Stimulated activated memory B cell treated with anti-CD40 and anti-IgM and Interleukin-4, amounts not matched to agents 10 μg/mL and 1 μg/mL and 100 μg/mL, for 72 hours (primary cell): Measurements from ENCODE around the gene ERC2.

Experiments
- ATAC-seq: fragments of 150-1000 bp; cut with Tn5 transposase; 2 replicates; pipeline ENCODE4 v1.10.0; 2021
- H3K27ac Mint-ChIP-seq: one replicate; pipeline ENCODE4 v1.8.0; 2022; ENCODE audit warnings: mild to moderate bottlenecking, mixed read lengths
- H3K27me3 Mint-ChIP-seq: one replicate; pipeline ENCODE4 v1.8.0; 2022; ENCODE audit warnings: mixed read lengths
- H3K36me3 Mint-ChIP-seq: one replicate; pipeline ENCODE4 v1.8.0; 2022; ENCODE audit warnings: mixed read lengths
- H3K4me1 Mint-ChIP-seq: one replicate; pipeline ENCODE4 v1.8.0; 2022; ENCODE audit warnings: mixed read lengths
- H3K4me3 Mint-ChIP-seq: one replicate; pipeline ENCODE4 v1.8.0; 2022; ENCODE audit warnings: mild to moderate bottlenecking, moderate library complexity, mixed read lengths
- H3K9me3 Mint-ChIP-seq: one replicate; pipeline ENCODE4 v1.8.0; 2022; ENCODE audit warnings: mixed read lengths

The ERC2 gene

DNA sequence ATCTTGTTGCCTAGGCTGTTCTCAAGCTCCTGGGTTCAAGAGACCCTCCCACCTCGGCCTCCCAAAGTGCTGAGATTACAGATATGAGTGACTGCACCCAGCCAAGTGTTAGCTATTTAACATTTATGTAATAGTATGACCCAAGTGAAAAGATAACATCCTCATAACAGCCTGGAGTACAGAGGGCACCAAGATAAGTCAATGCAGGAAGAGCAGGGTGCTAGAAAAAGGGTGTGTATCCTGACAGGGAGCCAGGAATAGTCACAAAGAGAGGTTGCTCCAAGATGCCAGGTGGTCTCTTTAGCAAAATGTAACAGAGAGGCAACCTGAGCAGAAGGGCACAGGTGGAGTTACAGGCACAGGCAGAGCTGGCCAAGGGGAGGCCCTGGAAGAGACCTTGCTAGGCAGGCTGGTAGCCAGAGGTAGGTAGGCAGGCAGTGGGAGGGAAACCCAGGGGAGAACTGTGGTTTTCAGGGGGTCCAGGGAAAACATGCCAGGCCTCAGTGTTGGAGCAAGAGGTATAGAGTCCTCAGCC is 277.4 kb downstream of the ERC2 start:
- Mint-ChIP-seq H3K27me3 (no peaks in the 10 kb centered on the region), H3K27ac (no peak overlapping the region), H3K36me3 (no peaks in the 10 kb centered on the region), H3K4me3 (no peak overlapping the region), H3K9me3 (no peaks in the 10 kb centered on the region), H3K4me1 (no peaks in the 10 kb centered on the region)
- ATAC-seq = no peak

DNA sequence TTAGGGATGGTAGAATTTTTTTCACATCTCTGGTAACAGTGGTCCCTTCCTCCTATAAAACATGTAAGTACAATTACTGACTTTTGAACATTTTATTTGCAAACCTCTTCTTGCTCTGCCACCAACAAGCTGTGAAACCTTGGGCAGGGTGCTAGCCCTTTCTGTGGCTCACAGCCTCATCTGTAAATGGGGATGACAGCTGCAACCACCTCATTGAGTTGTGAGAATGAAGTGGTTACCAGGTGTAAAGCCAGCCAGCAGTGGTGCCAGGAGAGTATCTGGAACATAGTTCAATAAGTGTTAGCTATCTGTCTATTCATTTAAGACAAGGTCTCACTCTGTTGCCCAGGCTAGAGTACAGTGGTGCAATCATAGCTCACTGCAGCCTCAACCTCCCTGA is 278.1 kb downstream of the ERC2 start:
- H3K27ac Mint-ChIP-seq = no peak overlapping the region
- no peaks in the 10 kb centered on the region for H3K36me3 Mint-ChIP-seq
- H3K9me3 Mint-ChIP-seq = no peaks in the 10 kb centered on the region
- H3K27me3 Mint-ChIP-seq = no peaks in the 10 kb centered on the region
- no peaks in the 10 kb centered on the region for H3K4me1 Mint-ChIP-seq
- H3K4me3 Mint-ChIP-seq = no peak overlapping the region
- ATAC-seq = no peak

DNA sequence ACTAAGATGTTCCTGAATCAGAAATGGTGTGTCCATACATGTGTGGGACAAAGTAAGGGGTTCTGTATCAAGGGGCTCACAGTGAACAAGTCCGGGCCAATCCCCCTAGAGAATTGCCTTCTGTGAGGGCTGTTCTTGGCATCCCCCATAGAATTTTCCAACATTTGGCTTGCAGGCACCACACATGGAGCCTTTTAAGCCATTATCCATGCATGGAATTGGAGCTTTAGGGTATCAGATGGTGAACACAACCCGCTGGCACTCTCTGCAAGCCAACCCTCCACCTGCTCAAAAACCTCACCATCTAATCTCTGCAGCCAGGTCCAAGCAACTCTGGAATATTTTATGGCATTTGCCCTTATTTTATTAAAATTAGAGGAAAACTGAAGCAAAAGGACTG is 278.7 kb downstream of the ERC2 start:
- no peaks in the 10 kb centered on the region for H3K9me3 Mint-ChIP-seq
- no peak for ATAC-seq
- no peak overlapping the region for H3K27ac Mint-ChIP-seq
- no peaks in the 10 kb centered on the region for H3K27me3 Mint-ChIP-seq
- H3K4me1 Mint-ChIP-seq = no peaks in the 10 kb centered on the region
- no peak overlapping the region for H3K4me3 Mint-ChIP-seq
- H3K36me3 Mint-ChIP-seq = no peaks in the 10 kb centered on the region

DNA sequence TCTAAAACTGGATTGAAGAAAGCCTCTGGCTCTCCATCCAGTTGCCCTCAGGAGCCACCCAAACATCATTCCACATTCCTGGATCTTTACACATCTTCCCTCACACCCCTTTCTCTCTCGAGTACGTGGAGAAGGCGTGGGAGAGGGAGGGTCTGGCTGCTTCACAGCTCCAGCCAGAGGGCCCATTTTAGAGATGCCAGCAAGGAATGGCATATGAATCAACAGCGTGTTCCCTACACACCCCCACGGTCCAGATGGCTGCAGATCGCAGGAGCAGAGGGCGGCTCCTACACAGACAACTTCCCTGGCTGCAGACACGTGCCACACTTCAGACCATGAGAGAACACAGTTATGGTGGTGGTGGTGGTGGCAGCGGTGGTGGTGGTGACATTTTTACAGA is 280.1 kb downstream of the ERC2 start:
- H3K4me3 Mint-ChIP-seq = no peak overlapping the region
- ATAC-seq = no peak
- H3K27ac Mint-ChIP-seq = no peak overlapping the region
- no peaks in the 10 kb centered on the region for H3K36me3 Mint-ChIP-seq
- H3K4me1 Mint-ChIP-seq = no peaks in the 10 kb centered on the region
- no peaks in the 10 kb centered on the region for H3K27me3 Mint-ChIP-seq
- no peaks in the 10 kb centered on the region for H3K9me3 Mint-ChIP-seq

DNA sequence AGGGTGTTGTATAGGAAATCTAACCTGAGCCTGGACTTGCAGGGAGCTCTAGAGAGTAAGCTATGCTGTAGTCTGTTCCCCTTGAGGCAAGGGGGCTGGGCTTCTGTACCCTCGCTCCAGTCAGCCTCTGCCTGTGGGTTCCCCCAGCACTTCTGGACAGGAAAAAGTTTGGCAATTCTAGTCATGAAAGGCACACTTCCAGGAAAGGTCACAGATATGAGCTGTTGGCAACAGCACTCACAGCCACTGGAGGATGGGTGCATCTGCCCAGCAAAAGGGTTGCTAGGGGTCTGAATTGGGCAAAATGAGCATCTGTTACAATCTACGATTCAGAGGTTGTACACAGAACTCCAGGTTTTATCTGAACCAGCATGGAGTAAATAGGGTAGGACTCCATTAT is 281.2 kb downstream of the ERC2 start:
- Mint-ChIP-seq H3K27me3 (no peaks in the 10 kb centered on the region), H3K4me3 (no peak overlapping the region), H3K9me3 (no peaks in the 10 kb centered on the region), H3K4me1 (no peaks in the 10 kb centered on the region), H3K36me3 (no peaks in the 10 kb centered on the region), H3K27ac (no peak overlapping the region)
- no peak for ATAC-seq

DNA sequence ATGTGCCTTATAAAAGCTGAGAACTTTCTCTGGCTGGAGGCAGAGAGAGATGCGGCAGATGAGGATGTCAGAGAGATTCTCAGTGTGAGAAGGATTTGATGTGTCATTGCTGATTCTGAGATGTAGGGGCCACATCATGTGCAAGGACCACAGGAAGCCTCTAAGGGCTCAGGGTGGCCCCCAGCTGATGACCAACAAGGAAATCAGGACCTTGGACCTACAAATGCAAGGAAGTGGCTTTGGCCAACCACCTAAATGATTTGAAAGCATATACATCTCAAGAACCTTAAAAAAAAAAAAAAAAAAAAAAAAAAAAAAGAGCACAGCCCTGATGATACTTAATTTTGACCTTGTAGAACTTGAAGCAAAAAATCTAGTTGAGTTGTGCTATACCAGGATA is 282.4 kb downstream of the ERC2 start:
- no peaks in the 10 kb centered on the region for H3K9me3 Mint-ChIP-seq
- no peak overlapping the region for H3K4me3 Mint-ChIP-seq
- H3K36me3 Mint-ChIP-seq = no peaks in the 10 kb centered on the region
- no peaks in the 10 kb centered on the region for H3K27me3 Mint-ChIP-seq
- no peak overlapping the region for H3K27ac Mint-ChIP-seq
- H3K4me1 Mint-ChIP-seq = no peaks in the 10 kb centered on the region
- ATAC-seq = no peak

DNA sequence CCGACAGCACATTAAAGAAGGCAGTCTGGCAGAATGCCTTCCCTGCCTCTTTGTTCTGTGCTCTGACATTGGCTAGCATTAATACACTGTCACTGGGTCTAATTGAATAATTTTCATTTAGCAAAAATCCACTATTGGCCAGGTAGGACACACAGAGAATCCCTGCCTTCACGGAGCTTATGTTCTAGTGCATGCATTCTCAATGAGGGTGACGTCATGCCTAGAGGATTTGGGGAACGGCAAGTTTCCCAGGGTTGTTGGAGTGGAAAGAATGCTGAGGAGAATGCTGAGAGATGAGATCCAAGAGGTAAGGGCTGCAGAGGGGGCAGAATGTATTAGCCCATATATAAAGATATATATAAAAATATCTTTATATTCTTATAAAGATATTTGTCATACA is 284.7 kb downstream of the ERC2 start:
- H3K27ac Mint-ChIP-seq = no peak overlapping the region
- no peak overlapping the region for H3K4me3 Mint-ChIP-seq
- no peaks in the 10 kb centered on the region for H3K4me1 Mint-ChIP-seq
- H3K9me3 Mint-ChIP-seq = no peaks in the 10 kb centered on the region
- H3K27me3 Mint-ChIP-seq = no peaks in the 10 kb centered on the region
- ATAC-seq = no peak
- H3K36me3 Mint-ChIP-seq = no peaks in the 10 kb centered on the region

DNA sequence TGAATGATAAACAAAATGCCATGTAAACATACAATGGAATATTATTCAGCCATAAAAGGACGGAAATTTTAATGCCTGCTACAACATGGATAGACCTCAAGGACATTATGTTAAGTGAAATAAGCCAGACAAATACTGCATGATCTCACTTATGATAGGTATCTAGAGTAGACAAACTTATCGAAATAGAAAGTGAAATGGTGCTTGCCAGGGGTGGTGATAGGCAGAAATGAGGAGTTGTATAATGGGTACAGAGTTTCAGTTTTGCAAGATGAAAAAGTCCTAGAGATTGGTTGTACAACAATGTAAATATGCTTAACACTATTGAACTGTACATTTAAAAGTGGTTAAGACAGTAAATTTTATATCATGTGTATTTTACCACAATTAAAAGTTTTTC is 287.8 kb downstream of the ERC2 start:
- no peak overlapping the region for H3K4me3 Mint-ChIP-seq
- no peaks in the 10 kb centered on the region for H3K9me3 Mint-ChIP-seq
- ATAC-seq = no peak
- no peak overlapping the region for H3K27ac Mint-ChIP-seq
- H3K4me1 Mint-ChIP-seq = no peaks in the 10 kb centered on the region
- H3K27me3 Mint-ChIP-seq = no peaks in the 10 kb centered on the region
- H3K36me3 Mint-ChIP-seq = no peaks in the 10 kb centered on the region

DNA sequence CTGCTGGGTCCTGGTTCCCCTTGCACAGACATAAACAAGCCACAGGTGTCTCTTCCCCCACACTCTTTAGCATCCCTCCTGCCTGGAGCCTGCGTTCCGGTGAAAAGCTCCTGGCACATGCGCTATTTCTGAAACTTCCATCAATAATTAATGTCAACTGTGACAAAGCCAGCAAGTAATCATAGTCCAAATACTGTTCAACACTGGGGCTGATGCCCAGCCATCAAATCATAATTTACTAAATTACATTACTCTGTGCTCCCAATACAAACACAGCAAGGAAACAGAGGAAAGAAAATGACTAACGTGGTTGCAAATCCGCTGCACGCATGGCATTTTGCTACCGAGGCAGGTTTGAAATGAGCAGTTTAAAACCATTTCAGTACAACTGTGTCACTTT is 294.7 kb downstream of the ERC2 start:
- no peak for ATAC-seq
- Mint-ChIP-seq H3K36me3 (no peaks in the 10 kb centered on the region), H3K27ac (no peak overlapping the region), H3K4me3 (no peak overlapping the region), H3K4me1 (no peaks in the 10 kb centered on the region), H3K27me3 (no peaks in the 10 kb centered on the region), H3K9me3 (no peaks in the 10 kb centered on the region)

DNA sequence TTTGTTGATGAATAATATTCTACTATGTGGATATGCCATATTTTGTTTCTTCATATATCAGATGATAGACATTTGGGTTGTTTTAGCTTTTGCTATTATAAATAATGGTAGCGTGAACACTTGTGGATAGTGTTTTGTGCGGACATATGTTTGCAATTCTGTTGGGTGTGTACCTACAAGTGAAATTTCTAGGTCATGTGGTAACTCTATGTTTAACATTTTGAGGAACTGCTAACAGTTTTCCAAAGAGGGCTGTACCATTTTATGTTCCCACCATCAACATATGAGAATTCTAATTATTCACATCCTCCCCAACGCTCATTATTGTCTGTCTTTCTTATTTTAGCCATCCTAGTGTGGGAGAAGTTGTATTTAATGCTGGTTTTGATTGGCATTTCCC is 303.8 kb downstream of the ERC2 start:
- Mint-ChIP-seq H3K9me3 (peaks cover 13% of the 10 kb centered on the region), H3K4me1 (no peaks in the 10 kb centered on the region), H3K27ac (no peak overlapping the region), H3K36me3 (no peaks in the 10 kb centered on the region), H3K4me3 (no peak overlapping the region), H3K27me3 (no peaks in the 10 kb centered on the region)
- ATAC-seq = no peak

DNA sequence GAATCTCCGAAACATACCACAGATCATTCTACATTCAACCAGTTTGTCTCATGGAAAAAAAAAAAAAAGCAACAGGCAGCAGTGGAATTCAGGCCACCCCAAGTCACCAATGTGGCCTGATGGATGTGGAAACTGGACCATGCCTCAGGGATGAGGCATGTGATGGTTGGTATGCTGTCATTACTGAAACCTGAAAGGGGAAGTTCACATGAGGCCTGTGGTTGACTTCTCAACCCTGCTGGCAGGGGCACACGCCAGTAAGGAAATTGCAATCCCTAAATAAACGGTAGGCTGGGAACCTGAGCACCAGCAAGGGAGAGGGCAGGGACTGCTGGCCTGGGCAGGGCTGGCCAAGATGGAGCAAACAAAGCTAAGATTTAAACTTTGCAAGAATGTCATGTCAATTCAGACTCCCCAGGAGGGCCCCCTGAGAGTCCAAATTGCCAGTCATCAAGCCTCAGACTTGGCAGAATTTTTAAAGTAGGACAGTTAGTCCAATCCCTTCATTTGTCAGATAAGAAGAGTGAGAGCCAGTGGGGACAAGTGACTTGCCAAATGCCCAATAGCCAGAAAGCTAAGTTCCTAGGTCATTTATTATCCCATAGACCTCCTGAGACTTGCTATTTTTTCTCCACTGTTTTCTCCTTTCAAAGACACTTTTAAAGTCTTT is 310.4 kb downstream of the ERC2 start:
- Mint-ChIP-seq H3K4me1 (peaks cover 11% of the 10 kb centered on the region), H3K27ac (no peak overlapping the region), H3K4me3 (no peak overlapping the region), H3K27me3 (no peaks in the 10 kb centered on the region), H3K36me3 (no peaks in the 10 kb centered on the region), H3K9me3 (peaks cover 13% of the 10 kb centered on the region)
- ATAC-seq = peak; percentile 78

DNA sequence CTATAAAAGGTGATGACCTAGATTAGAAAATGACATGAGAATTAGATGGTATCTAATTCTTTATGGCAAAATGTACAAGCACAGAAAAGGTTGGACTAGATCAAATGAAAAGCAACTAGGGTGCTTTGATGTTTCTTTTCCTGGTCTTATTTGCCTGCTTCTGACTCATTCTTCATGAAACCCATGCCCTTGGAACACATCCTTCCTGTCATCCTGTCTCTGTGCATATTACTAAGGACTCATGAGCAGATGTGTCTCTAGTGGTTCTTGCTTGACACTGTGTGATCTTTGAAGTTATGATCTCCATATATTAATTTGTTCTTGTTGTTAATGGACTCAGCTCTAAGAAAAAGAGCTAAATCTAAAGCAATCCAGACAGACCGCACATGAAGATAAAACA is 314.0 kb downstream of the ERC2 start:
- Mint-ChIP-seq H3K27me3 (no peaks in the 10 kb centered on the region), H3K4me3 (no peak overlapping the region), H3K4me1 (peaks cover 11% of the 10 kb centered on the region), H3K36me3 (no peaks in the 10 kb centered on the region), H3K27ac (no peak overlapping the region), H3K9me3 (no peaks in the 10 kb centered on the region)
- no peak for ATAC-seq

DNA sequence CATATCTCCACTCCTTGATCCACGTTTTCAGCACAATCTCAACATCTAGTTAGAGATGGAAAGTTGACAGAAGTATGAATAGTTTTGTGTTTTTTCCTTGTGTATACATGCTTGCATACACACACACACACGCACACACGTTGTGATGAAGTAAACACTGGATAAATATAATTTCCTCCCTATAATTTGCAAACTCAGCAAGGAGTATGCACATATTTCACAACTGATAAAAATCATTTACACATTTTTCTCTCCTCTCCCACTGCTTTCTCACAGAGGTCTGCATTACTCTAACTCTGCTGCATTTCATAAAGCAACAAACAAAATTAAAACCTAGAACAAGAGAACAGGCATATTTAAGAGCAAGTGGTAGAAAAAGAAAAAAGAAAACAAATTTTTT is 320.9 kb downstream of the ERC2 start:
- no peak for ATAC-seq
- no peak overlapping the region for H3K27ac Mint-ChIP-seq
- no peaks in the 10 kb centered on the region for H3K36me3 Mint-ChIP-seq
- no peaks in the 10 kb centered on the region for H3K9me3 Mint-ChIP-seq
- H3K27me3 Mint-ChIP-seq = peaks cover 13% of the 10 kb centered on the region
- H3K4me1 Mint-ChIP-seq = no peaks in the 10 kb centered on the region
- no peak overlapping the region for H3K4me3 Mint-ChIP-seq

DNA sequence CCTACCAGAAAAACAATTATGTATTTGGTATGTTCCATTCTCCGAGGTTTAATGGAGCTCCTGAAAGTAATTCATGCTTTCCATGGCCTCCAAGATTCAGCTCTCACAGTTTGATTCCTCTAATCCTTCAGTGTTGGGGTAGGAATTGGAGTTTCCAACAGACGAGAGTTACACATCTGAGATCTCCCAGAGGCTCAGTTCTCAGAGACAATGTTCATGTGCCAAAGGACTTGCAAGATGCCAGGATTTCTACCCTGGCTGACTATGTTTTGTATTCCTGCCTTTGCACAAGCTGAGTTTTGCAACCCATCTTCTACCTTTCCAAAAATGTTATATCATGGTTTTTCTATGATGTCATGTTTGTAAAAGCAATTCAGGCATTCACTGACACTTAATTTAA is 322.9 kb downstream of the ERC2 start:
- H3K4me3 Mint-ChIP-seq = no peak overlapping the region
- H3K9me3 Mint-ChIP-seq = peaks cover 3% of the 10 kb centered on the region
- no peak for ATAC-seq
- peaks cover 20% of the 10 kb centered on the region for H3K27me3 Mint-ChIP-seq
- no peaks in the 10 kb centered on the region for H3K36me3 Mint-ChIP-seq
- no peaks in the 10 kb centered on the region for H3K4me1 Mint-ChIP-seq
- no peak overlapping the region for H3K27ac Mint-ChIP-seq

DNA sequence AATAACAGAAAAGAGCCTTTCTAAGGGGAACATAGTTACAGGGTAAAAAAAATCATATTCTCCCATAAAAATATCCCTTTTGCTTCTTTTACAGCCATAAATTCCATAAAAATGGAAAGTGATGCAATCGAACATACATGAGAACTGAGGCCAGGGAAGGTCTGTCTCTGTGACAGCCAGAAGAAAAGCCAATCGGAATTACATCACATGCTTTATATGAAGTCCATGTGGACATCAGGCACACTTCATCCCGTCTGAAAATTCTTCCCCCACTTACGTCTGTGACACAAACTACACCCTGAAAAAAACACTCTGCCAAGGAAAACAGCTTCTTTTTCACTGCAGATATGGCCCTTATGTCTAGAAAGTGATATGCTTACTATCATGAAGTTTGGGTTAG is 323.5 kb downstream of the ERC2 start:
- H3K4me1 Mint-ChIP-seq = no peaks in the 10 kb centered on the region
- no peak for ATAC-seq
- peaks cover 3% of the 10 kb centered on the region for H3K9me3 Mint-ChIP-seq
- peaks cover 20% of the 10 kb centered on the region for H3K27me3 Mint-ChIP-seq
- H3K27ac Mint-ChIP-seq = no peak overlapping the region
- no peak overlapping the region for H3K4me3 Mint-ChIP-seq
- H3K36me3 Mint-ChIP-seq = no peaks in the 10 kb centered on the region

DNA sequence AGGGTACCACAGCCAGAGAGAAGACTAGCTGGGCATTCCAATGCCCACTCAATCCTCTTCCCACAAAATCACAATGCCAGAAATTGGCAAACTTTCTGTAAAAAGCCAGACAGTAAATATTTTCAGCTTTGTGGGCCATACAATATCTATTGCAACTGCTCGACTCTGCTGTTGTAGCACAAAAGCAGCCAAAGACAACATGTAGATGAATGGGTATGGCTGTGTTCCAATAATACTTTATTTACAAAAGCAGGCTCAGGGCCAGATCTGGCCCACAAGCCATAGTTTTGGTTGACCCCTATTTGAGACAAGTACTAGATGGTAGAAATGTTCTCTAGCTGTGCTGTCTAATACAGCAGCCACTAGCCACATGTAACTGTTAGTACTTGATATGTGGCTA is 330.9 kb downstream of the ERC2 start:
- Mint-ChIP-seq H3K4me3 (no peak overlapping the region), H3K4me1 (no peaks in the 10 kb centered on the region), H3K27ac (no peak overlapping the region), H3K9me3 (peaks cover 3% of the 10 kb centered on the region), H3K36me3 (no peaks in the 10 kb centered on the region), H3K27me3 (peaks cover 8% of the 10 kb centered on the region)
- ATAC-seq = no peak

DNA sequence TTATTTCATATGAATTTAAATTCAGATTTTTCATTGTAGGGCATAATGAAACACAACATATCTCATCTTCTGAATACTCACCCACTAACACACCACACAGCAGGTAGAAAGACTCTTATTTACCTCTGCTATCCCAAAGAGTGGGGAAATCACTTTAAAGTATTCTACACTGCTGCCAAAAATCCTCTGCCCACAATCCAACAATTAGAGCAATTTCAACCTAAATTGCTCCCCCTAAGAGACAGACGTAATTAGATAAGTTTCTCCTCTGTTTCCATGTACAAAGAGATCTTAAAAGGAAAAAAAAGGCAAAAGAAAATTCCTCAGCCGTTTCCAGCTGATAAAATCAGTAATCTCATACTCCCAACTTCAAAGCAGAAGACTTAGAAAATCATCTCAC is 331.8 kb downstream of the ERC2 start:
- no peak for ATAC-seq

More for the DNA sequence above, 331.8 kb downstream of the ERC2 start:
- no peaks in the 10 kb centered on the region for H3K4me1 Mint-ChIP-seq
- no peak overlapping the region for H3K27ac Mint-ChIP-seq
- H3K4me3 Mint-ChIP-seq = no peak overlapping the region
- peaks cover 7% of the 10 kb centered on the region for H3K27me3 Mint-ChIP-seq
- H3K36me3 Mint-ChIP-seq = no peaks in the 10 kb centered on the region
- H3K9me3 Mint-ChIP-seq = peaks cover 3% of the 10 kb centered on the region
